GM21528 (cell line): ENCODE data around the gene TPH1.
"Not testable (repeated sequence)": the region's sequence is repeated elsewhere in the genome, so short reads cannot be mapped to it uniquely, and the experiment has no call there.

Experiments
- ATAC-seq: cut with Tn5 transposase; IDR thresholded peaks from one replicate; pipeline ENCODE4 v1.9.1; 2021; ENCODE audit warnings: mild to moderate bottlenecking, moderate library complexity; ENCODE audit not compliant: unreplicated experiment, low FRiP score

The TPH1 gene

DNA sequence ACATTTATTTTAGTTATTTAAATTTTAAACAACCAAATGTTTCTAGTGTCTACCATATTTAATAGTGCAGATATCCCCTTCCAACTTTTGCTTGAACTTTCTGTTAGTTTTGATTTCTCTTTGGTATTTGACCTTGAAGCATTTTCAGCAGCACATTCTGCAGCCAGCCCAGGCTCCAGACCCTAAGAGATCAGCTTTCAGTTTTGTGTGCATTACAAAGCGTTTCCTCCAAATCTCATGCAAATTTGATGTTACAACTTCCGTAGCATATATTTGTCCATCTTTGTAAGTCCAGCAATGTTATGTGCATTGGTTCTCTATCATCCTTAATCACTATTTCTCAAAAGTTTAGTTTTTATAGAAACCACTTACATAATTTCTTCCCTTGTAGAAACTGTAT lies 18.6 kb downstream of the TPH1 start:
- no peak for ATAC-seq

DNA sequence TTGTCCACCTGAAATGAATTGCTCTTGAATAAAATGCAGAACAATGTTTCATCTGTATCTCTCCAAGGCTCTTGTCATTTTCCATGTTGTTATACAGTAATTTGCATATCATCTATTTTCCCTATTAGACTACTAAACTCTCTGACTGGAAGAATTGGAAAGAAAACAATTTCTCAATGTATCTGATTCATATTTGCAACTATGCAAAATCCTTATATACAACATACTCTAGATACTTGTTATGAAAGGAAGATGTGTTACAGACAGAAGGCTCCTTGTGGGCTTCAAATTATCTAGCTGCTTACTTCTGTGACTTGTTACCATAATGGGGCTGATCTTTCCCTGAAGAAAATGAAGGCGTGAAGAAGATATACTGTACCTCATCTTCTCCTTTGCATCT lies 23.6 kb downstream of the TPH1 start:
- ATAC-seq, result no peak

DNA sequence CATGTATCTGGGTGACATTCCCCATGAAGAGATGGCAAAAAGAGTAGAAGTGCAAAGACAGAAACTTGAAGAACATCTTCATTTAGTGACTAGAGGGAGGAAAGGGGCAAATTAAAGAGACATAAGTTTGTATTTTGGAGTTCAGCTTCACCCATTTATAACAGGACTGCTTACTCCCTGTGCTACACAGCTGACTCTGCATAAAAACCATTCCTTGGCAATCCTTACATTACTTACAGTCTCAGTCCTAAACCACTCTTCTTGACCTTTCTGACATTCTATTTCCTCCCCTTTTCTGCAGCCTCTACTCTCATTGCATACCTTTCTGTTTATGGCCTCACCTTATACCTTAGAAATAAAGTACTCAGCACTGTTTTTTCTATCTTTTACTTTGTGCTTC lies 26.4 kb downstream of the TPH1 start:
- ATAC-seq, result no peak

DNA sequence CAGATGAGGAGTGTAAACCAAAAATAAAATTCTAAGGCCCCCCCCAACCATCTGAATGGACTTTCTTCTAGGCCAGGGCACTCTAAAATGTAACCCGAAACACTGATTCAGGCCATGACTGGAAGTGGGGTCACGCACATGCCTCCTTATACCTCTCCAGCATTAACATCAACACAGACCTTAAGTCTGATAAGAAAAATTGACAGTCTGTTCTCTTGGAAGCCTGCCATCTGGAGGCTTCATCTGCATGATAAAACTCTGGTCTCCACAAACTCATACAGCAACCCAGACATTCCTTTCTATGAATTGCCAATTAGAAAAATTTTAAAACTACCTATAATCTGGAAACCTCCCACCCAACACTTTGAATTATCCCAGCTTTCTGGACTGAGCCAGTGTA lies 29.3 kb downstream of the TPH1 start:
- no peak for ATAC-seq

DNA sequence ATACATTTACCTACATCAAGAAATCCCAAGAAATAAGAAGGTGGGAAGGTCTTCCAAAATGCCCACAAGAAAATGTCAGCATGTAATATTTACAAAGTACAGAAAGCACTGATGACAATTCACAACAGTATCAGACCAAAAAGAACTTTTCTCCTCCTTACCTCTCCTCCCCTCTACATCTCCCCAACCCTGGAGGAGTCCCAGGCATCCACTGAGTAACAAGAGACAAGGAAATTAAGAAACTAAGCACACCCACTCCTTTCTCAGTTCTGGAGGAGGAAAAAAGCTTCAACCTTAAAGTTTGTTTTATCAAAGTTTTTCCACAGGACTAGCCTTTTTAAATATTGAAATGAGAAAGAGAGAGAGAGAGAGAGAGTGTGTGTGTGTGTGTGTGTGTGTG lies 31.2 kb downstream of the TPH1 start:
- no peak for ATAC-seq

DNA sequence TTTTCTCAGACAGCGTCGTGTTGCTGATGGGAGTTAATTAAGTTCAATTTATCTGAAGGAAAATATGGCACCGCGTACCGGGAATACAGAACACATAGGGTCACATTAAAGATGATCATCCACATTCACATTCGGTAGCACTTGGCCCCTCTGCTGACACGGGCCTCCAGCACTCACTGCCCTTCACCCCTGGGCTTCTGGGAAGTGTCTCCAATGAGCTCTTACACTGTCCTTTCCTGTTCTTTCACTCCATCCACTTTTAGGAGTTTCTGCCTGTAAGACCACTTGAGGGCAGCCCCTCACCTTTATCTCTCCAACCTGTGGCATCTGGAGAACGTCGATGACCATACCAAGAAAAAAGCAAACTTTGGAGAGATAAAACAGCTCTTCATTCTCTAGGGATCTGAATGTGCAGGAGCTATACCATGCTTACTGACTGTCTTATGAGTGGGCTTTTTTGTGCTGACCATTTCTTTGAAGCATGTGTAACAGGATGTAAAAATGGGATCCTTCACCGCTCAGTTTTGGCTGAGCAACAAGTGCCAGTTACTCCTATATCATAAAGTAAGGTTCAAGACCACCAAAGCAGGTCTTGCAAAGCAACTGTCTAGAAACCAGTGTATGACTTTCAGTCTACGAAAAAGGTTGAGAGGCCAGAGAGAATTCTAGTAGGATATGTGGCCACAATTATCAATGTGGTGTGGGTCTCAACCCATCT lies 32.1 kb downstream of the TPH1 start:
- no peak for ATAC-seq

DNA sequence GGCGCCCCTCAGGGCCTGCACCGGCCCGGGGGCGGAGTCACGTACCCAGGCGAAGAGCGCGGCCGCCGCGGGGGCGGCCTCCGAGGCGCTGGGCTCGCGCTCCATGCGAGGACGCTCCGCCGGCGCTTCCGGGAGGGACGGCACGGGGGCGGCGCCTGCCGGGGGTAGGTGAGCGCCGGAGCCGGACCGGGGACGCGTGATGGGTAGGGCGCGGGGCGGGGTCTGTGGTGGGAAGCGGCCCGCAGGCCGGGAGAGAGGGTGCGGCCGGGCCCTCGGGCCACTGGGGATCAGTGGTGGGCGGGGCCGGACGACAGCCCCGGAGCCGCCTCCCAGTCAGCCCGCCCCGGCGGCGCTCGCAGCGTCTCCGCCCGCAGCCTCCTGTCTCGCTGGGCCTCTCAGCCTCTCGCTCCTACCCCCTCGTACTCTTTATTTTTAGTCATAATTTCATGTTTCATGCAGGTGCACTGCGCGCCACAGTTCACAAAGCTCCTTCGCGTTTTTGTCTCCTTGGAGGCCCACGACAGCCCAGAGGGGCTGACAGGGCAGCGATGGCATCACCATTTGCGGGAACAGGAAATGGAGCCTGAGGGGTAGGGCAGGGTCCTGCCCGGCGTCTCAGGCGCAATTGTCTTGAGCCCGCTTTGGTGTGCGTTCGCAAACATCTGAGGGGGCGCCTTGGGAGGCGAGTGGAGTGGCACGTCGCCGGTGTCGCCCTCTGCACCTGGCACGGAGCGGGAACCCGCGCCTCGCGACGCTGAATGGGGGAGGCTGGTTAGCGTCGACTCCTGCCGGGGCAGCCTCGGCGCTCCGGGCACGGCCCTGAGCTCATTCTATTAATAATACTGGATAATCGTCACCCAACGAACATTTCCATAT lies 32.9 kb downstream of the TPH1 start, which contains the start of gene SERGEF:
Gene SERGEF, minus strand, starts transcription at position 142 of the 876 bp plus-strand sequence. Its CDS starts 37 bp downstream, at position 105.
- ATAC-seq, result peak; percentile 93

DNA sequence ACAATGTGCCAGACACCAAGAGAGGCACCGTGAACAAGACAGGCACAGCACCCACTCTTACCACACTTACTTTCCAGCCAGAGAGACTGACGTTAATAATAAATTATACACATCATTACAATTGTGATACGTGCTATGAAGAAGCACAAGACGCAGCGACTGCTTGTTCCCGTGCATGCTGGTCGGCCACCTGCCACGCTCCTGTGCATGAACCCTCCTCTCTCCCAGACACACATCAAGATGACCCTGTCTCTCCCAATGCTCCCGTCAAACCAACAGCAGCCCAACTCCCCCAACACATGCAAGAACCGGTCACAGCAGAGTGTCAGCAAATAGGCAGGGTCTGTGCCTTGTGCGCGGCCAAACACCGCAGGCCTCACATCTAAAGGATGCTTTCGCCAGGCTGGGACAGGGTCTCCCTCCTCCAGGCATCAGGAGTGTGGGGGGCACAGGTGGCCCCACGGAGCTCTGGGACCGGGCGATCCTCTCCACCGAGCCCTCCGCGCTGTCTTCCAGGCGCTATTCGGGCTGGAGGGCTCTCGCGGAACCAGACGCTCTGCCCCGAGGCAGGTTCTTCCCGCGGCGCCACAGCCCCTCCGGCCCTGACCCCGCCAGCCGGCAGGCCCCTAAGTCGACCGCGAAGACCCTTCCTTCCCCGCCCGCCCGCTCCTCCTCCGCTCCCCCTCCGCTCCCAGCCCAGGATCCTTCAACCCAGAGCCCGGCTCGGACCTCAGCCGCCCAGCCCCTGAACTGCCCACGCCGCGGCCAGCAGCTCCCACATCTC lies 33.8 kb downstream of the TPH1 start:
- ATAC-seq, result peak; percentile 11

DNA sequence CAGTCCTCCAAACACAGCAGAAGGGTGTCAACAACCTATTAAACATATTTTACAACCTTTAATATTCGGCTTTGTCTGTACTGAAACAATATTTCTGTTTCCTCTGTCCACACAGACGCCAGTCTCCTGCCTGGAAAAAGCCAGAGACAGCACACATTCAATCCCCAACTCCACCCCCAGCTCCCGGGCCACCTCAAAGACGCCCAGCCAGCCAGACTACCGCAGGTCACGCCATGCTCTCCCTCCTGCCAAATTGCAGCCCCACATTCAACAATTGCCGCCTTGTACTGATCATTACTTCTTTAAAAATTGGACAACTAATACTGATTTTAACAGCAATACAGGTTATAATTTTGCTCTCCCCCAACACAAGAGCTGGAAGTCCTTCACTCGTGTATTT lies 34.4 kb downstream of the TPH1 start:
- ATAC-seq, result no peak

DNA sequence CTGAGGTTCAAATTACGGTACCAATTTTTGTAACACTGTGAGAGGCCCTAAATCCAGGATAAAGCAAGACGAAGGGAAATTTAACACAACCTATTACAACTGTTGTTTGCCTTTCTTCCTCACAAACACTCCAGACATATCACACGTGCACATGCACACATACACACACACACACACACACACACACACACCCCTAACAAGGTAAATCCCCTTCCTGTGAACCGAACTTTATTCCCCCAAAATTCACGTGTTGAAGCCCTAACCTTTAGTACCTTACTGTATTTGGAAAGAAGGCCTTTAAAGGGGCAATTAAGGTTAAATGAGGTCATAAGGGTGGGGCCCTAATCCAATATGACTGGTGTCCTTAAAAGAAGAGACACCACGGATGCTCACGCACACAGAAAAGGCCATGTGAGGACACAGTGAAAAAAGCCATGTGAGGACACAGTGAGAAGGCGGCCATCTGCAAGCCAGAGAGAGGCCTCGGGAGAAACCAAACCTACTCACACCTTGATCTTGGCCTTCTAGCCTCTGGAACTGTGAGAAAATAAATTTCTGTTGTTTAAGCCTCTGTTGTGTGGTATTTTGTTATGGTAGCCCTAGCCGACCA lies 35.0 kb downstream of the TPH1 start:
- ATAC-seq, result no peak

DNA sequence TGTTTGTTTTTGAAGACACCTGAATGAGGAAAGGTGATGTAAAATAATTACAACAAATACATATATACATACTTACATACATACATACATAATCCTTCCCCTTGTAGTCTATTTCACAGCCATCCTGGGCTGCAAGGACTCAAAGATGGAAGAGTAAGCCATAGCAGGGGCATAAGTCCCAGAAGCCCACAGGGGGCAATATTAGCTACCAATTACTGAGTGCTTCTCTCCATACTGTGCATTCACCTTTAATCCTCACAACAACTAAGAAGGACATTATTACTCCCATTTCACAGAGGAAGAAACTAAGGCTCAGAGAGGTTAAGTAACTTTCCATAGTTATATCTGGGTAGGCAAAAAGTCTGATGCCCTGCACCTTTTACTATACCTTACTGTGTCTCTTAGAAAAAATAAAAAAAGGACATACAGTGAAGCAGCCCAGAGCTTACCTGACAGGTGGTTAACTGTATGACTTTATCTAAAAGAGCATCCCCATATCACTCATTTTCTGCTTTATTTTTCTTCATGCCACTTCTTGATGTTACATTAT lies 35.9 kb downstream of the TPH1 start:
- no peak for ATAC-seq

DNA sequence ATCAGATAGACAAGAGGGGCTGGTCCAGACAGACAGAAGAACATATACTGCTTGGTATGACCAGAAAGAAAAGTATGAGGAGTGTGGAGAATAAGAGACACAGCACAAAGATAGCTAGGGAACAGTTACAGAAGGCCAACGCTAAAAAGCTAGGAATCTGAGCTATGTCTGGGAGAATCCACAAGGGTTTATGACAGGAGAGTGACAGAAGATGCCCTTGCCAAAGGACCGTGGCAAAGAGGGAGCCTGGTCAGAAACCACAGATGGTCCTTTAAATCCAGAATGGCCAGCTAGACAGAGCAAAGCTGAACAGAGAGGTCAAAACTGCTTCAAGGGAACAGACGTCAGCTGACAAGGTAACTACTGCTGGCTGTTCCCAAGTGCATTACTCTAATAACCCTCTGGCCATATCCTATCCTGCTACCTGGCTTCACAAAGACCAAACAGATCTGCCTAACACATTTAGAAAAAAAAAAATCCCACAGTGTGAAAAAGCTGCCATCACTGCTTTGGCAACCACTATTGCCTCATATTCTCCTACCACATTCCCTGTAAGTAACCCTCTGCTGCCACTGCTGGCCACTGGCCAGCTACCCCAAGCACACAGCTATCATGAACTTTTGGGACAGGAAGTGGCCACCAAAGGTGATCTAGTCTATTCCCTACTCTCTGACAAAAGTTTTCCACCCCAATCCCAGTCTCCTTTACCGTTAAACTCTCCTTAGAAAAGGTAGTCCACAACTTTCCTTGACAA lies 40.5 kb downstream of the TPH1 start:
- ATAC-seq, result no peak

DNA sequence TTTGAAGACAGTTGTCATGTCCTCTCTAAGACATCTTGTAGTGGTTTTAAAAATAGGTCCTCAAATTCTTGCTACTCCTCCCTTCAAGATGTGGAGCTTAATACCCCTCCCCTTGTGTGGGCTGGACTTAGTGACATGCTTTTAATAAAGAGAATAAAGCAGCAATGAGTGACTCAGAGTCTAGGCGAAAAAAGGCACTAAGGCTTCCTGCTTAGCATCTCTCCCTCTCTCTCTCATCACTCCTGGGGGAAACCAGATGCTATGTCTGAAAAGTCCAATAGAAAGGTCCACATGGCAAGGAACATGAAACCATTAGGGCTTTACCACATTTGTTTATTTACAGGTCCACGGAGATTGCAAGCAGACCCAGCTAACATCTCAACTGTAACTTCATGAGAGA lies 44.9 kb downstream of the TPH1 start:
- no peak for ATAC-seq

DNA sequence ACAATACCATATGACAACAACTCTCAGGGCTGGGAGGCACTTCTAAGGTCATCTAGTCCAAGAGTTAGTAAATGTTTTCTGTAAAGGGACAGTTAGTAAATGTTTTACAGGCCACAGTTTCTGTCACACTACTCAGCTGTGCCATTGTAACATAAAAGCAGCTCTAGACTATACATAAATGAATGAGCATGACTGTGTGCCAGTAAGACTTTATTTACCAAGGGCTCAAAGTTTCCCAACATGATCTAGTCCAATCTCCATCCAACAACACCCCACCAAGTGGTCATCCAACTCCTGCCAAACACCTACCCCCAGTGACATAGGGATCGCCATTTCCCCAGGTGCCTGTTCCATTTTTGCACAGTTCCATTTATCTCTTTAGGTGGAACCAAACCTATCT lies 45.3 kb downstream of the TPH1 start:
- ATAC-seq, result no peak

DNA sequence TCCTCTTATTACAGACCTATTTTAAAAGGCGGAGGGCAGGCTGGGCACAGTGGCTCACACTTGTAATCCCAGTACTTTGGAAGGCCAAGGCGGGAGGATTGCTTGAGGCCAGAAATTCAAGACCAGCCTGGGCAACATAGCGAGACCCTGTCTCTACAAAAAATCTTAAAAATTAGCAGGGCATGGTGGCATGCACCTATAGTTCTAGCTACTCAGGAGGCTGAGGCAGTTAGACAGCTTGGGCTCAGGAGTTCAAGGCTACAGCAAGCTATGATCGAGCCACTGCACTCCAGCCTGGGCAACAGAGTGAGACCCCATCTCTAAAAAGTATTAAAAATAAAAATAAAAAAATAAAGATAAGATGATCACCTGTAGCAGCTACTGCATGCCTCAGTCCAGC lies 45.9 kb downstream of the TPH1 start:
- not testable (repeated sequence) for ATAC-seq
